Lung (tissue), 12 donors: ENCODE measurements around the gene DNAH17. TPM values are rescaled to one million over a fixed set of nuclear protein-coding genes. Genes with fewer than 3 reads are reported as not detected.
A peak's percentile ranks its signal among the peaks of the same experiment; 100 is the strongest.

Source experiments
- ATAC-seq: fragments of 200-7000 bp; cut with Tn5 transposase; one replicate; pipeline ENCODE4 v1.9.1; 2020; ENCODE audit warnings: moderate number of reproducible peaks; ENCODE audit not compliant: insufficient read depth, low FRiP score
- DNase-seq, 3 donors: peaks; one replicate each; pipeline ENCODE4 v3.0.0-alpha.2; 2013 to 2017
- H3K27ac ChIP-seq, 2 donors: one replicate each; pipeline ENCODE4 v1.5.1; 2013; ENCODE audit warnings: mild to moderate bottlenecking in 2 of 2, moderate library complexity in 2 of 2, control low read depth in 1 of 2, inconsistent platforms in 1 of 2, low read depth in 1 of 2, low read length in 1 of 2
- H3K27me3 ChIP-seq, 3 donors: one replicate each; pipeline ENCODE4 v1.5.1; 2013; ENCODE audit warnings: low read length in 2 of 3; ENCODE audit not compliant: control insufficient read depth in 3 of 3, insufficient read depth in 3 of 3
- H3K36me3 ChIP-seq, 4 donors: one replicate each; pipeline ENCODE4 v1.5.1; 2013; ENCODE audit warnings: low read length in 4 of 4, mild to moderate bottlenecking in 1 of 4, moderate library complexity in 1 of 4; ENCODE audit not compliant: control insufficient read depth in 4 of 4, insufficient read depth in 4 of 4
- H3K4me1 ChIP-seq, 5 donors: one replicate each; pipeline ENCODE4 v1.5.1; 2013; ENCODE audit warnings: low read length in 5 of 5, mild to moderate bottlenecking in 2 of 5, moderate library complexity in 1 of 5; ENCODE audit not compliant: control insufficient read depth in 5 of 5, insufficient read depth in 5 of 5
- H3K4me3 ChIP-seq: one replicate; pipeline ENCODE4 v1.5.1; 2013; ENCODE audit warnings: mild to moderate bottlenecking, control low read depth, moderate library complexity
- H3K9ac ChIP-seq, 2 donors: one replicate each; pipeline ENCODE4 v1.5.1; 2013; ENCODE audit warnings: low read length in 2 of 2, control low read depth in 1 of 2; ENCODE audit not compliant: insufficient read depth in 1 of 2
- H3K9me3 ChIP-seq, 4 donors: one replicate each; pipeline ENCODE4 v1.5.1; 2013; ENCODE audit warnings: low read length in 3 of 4, mild to moderate bottlenecking in 1 of 4, moderate library complexity in 1 of 4; ENCODE audit not compliant: control insufficient read depth in 4 of 4, insufficient read depth in 3 of 4
- CTCF ChIP-seq: IDR thresholded peaks from 2 replicates; pipeline ENCODE4 v1.5.1; 2012; ENCODE audit warnings: mild to moderate bottlenecking; ENCODE audit errors: control extremely low read depth, extremely low read depth
- WGBS, 2 donors: extraction: QIAGEN DNeasy Blood & Tissue Kit; methylation state at CpG; one replicate each; pipeline ENCODE4 v1.1.7; 2013; 5-methylcytosine and 5-hydroxymethylcytosine counted together
- polyA plus RNA-seq, 2 donors: library from polyadenylated mRNA; stranded (reverse); fragments of 200-250 nt; gene quantifications; one replicate each; pipeline ENCODE4 v1.2.1, GENCODE V29; 2013
- total RNA-seq, 2 donors: library from RNA; depleted of rRNA in 1 of 2; stranded (reverse); fragments of >200 nt in 1 of 2; gene quantifications; one replicate each; pipeline ENCODE4 v1.2.1, GENCODE V29; 2014 to 2021
- donor health status: control.
- donor health status: control.
- donor health status: Bipolar disorder and iron deficiency.
- donor health status: healthy.
- donor health status: DM: yes; HTN: yes; CAD: no.

DNAH17 gene
- total and polyA plus RNA-seq, 4 donors = 0.44 to 1.6 (median 1.2) TPM

- Histone ChIP-seq H3K4me3 (no peak overlapping the region), H3K4me1 (peaks cover 5 to 51% (median 13%) of the 10 kb centered on the region in 5 donors), H3K36me3 (peaks cover 0 to 17% (median 3%) of the 10 kb centered on the region in 4 donors), H3K9me3 (no peaks in the 10 kb centered on the region), H3K27me3 (no peaks in the 10 kb centered on the region), H3K9ac (no peak overlapping the region), H3K27ac (peak overlapping the region; percentile 5 to 9)
- TF ChIP-seq CTCF = no peak
- DNase-seq = no peak
- ATAC-seq = no peak
- 63 to 70% methylated on average over 15 of the region's 15 CpGs for WGBS, 2 donors
Measured at GRCh38 chr17:78390241-78391050, 186.8 kb downstream of the DNAH17 start.

GRCh38 chr17:78387977-78388941, 188.9 kb downstream of the DNAH17 start:
- TF ChIP-seq CTCF = no peak
- 19 to 26% methylated on average over 10 of the region's 10 CpGs for WGBS, 2 donors
- ATAC-seq (peak; percentile 31), DNase-seq (peak in 2 of 3 donors; percentile 54 to 74)
- Histone ChIP-seq H3K9ac (no peak overlapping the region), H3K27me3 (no peaks in the 10 kb centered on the region), H3K4me1 (peaks cover 5 to 58% (median 17%) of the 10 kb centered on the region in 5 donors), H3K4me3 (no peak overlapping the region), H3K9me3 (no peaks in the 10 kb centered on the region), H3K36me3 (peaks cover 0 to 6% (median under 1%) of the 10 kb centered on the region in 4 donors), H3K27ac (peak overlapping the region; percentile 47 to 88)

- H3K27ac ChIP-seq = peak overlapping the region; percentile 27 to 72
- H3K4me1 ChIP-seq = peaks cover 5 to 46% (median 18%) of the 10 kb centered on the region in 5 donors
- H3K9me3 ChIP-seq = no peaks in the 10 kb centered on the region
- no peaks in the 10 kb centered on the region for H3K27me3 ChIP-seq
- ATAC-seq (no peak), DNase-seq (no peak)
- no peak overlapping the region for H3K9ac ChIP-seq
- no peak for TF ChIP-seq CTCF
- whole genome bisulfite sequencing, 2 donors = 55 to 64% methylated on average over 23 of the region's 23 CpGs
- no peaks in the 10 kb centered on the region for H3K36me3 ChIP-seq
- H3K4me3 ChIP-seq = no peak overlapping the region
Measured at GRCh38 chr17:78384479-78385175, 192.6 kb downstream of the DNAH17 start.
